Fibroblast of the aortic adventitia (primary cell): ENCODE data around the gene TMEM263. TPM values are rescaled to one million over a fixed set of nuclear protein-coding genes. Genes with fewer than 3 reads are reported as not detected.
A peak's percentile ranks its signal among the peaks of the same experiment; 100 is the strongest.
"Not testable (repeated sequence)": the region's sequence is repeated elsewhere in the genome, so short reads cannot be mapped to it uniquely, and the experiment has no call there.

Source experiments
- DNase-seq: peaks from one replicate; pipeline ENCODE4 v3.0.0-alpha.2; 2010; ENCODE audit warnings: low read depth
- H3K4me3 ChIP-seq: 2 replicates; pipeline ENCODE4 v1.5.1; 2011; ENCODE audit warnings: low read depth, mild to moderate bottlenecking, control low read depth, low read length, moderate library complexity
- total RNA-seq: library from RNA; depleted of rRNA; stranded (reverse); fragments of >200 nt; gene quantifications from 2 replicates; pipeline ENCODE4 v1.2.3, GENCODE V29; 2012; ENCODE audit warnings: low replicate concordance
- TF ChIP-seq, protein P1 (sequence below): IDR thresholded peaks from 2 replicates; pipeline ENCODE4 v1.5.1; 2011; ENCODE audit warnings: mild to moderate bottlenecking, low read length, control low read depth, inconsistent platforms; ENCODE audit not compliant: insufficient read depth

The TMEM263 gene
- total RNA-seq, 1 donor = 138 TPM

DNA sequence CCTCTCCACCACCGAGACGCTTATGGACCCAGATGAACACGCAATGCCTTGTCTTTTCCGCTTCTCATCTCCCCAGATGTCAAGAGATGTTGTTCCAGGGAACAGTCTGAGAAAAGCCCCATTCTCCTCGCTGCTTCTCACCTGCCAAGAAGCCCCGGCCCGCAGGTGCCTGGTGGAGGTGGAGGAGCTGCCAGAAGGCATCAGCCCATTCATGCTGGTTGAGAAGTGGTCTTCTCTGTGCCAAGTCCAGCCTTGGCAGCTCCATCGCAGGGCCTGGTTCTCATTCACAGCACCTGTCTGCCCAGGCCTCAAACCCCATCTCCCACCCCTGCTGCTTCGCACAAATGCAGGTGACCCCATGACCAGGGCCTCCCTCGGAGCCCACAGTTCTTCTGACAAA, 42.3 kb upstream of the TMEM263 start:
- H3K4me3 ChIP-seq = no peak overlapping the region
- TF ChIP-seq, protein P1, sequence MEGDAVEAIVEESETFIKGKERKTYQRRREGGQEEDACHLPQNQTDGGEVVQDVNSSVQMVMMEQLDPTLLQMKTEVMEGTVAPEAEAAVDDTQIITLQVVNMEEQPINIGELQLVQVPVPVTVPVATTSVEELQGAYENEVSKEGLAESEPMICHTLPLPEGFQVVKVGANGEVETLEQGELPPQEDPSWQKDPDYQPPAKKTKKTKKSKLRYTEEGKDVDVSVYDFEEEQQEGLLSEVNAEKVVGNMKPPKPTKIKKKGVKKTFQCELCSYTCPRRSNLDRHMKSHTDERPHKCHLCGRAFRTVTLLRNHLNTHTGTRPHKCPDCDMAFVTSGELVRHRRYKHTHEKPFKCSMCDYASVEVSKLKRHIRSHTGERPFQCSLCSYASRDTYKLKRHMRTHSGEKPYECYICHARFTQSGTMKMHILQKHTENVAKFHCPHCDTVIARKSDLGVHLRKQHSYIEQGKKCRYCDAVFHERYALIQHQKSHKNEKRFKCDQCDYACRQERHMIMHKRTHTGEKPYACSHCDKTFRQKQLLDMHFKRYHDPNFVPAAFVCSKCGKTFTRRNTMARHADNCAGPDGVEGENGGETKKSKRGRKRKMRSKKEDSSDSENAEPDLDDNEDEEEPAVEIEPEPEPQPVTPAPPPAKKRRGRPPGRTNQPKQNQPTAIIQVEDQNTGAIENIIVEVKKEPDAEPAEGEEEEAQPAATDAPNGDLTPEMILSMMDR = no peak
- no peak for DNase-seq

- TF ChIP-seq, protein P1 = no peak
- no peak overlapping the region for H3K4me3 ChIP-seq
- DNase-seq = no peak
These were observed 40.7 kb upstream of the TMEM263 start for GRCh38 chr12:106914796-106915634.

DNA sequence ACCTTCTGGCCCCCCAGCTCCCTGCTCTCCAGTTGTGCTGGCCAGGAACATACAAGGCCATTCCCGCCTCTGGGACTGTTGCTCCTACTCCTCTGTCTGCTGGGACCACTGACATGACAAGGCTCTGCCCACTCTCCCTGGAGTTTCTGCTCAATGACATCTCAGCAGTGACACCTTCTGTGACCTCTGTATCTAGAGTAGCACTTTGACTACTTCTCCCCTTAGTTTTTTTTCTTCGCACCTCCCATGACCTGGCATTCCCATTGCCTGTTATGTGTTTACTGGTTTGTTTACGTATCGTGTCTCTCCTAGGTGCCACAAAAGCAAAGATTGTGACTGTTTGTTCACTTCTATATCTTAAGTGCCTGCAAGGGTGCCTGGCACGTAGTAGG, 40.1 kb upstream of the TMEM263 start:
- no peak for DNase-seq
- H3K4me3 ChIP-seq = no peak overlapping the region
- TF ChIP-seq, protein P1 = no peak

DNA sequence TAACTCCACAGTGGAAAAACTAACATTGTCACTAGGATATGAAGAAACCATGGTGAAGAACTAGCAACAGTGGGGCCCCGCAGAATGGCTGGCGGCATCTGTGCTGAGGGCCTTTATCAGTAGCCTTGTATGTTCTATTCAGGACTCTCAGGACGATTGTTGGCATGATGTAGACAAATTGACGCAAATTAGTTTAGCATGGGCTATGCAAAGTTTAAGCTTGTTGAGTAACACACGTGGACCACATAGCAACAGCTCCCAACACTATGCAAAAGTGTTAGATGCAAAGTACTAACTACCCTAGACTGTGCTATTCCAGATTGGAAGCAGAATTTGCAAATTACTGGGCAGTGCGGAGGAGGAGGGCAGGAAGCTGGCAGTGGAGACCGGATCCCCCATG, 38.2 kb upstream of the TMEM263 start:
- DNase-seq = no peak
- TF ChIP-seq, protein P1 = no peak
- no peak overlapping the region for H3K4me3 ChIP-seq

DNA sequence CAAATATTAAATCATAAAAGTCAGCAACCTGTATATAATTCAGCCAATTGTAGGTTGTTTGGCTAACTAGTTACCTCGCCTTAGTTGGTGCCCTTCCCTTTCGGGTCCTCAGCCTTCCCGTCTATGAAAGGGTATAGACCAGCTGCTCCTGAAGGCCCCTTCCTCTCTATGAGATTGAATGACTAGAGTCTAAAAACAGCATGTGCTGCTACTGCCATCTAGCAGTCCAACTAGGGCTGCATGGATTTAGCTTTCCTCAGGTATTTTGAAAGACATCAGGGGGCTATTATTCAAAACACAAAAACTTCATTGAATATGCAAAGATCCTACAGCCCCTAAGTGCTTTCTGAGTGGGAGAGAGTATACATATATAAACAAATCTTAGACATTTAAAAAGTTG, 37.0 kb upstream of the TMEM263 start:
- DNase-seq = peak; percentile 14
- TF ChIP-seq, protein P1 = peak; percentile 51
- H3K4me3 ChIP-seq = no peak overlapping the region

DNA sequence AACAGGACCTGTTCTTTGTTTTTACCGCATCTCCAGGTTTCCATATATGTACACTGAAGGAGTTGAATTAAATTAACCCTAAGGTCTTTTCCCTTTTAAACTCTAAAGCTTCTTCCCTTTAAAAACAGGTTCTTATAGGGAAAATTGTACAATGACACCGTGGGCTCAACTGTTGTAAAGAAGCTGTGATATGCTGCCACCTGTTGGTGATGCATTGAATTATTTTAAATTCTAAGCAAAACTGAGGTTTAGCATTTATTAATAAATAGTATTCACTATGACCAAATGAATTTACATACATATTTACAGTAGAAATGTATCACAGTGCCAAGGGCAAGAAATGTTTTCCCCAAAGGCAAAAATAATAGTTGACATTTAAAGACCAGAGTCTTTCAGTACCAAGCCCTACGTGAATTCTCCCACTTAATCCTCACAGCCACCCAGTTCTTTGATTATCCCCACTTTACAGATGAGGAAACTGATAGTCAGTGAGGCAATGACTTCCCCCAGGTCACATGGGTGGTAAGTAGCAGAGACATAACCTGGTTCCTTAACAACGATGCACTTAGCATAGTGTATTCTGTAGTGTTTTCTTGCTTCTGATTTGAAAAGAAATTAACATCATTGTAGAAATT, 35.7 kb upstream of the TMEM263 start:
- TF ChIP-seq, protein P1 = peak; percentile 65
- H3K4me3 ChIP-seq = no peak overlapping the region
- peak; percentile 77 for DNase-seq

DNA sequence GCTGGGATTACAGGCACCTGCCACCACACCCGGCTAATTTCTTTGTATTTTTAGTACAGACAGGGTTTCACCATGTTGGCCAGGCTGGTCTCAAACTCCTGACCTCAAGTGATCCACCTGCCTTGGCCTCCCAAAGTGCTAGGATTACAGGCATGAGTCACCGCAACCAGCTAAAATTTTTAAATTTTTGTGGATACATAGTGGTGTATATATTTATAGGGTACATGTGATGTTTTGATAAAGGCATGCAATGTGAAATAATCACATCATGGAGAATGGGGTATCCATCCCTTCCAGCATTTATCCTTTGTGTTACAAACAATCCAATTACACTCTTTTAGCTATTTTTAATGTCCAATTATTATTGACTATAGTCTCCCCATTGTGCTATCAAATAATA, 33.7 kb upstream of the TMEM263 start:
- not testable (repeated sequence) for H3K4me3 ChIP-seq, DNase-seq

DNA sequence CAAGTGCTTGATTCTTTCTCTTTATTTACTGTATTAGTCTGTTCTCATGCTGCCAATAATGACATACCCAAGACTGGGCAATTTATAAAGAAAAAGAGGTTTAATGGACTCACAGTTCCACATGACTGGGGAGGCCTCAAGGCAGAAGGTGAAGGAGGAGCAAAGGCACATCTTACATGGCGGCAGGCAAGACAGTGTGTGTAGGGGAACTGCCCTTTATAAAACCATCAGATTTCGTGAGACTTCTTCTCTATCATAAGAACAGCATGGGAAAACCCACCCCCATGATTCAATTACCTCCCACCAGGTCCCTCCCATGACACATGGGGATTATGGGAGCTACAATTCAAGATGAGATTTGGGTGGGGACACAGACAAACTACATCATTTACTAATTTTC, 32.1 kb upstream of the TMEM263 start:
- DNase-seq, H3K4me3 ChIP-seq: not testable (repeated sequence)
